ENCODE measurements around the gene GPR50.
A peak's percentile ranks its signal among the peaks of the same experiment; 100 is the strongest.

Gene GPR50

DNA sequence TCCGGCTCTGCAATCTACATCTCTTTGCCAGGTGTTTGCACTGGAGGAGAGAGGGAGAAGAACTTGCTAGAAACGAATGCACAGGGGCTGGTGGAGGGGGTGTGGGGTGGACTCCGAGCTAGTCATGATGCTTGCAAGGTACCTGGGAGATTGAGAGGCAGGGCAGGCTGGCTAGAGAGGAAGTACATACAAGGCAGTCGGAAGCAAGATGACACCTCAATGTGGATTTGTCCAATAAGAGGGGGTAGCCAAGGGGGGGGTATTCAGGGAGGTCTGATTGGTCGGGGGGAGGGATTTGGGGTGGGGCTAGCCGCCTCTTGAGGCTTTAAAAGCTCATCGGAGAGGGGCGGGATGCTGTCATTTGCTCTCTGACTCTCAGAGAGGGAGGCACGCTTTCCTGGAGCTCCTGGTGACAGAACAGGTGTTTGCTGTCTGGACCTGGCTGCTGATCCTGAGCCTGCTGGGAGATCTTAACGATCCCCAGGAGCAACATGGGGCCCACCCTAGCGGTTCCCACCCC, at the start of gene GPR50:
TSS of gene GPR50 (plus strand) at position 354 of the 520 bp plus-strand sequence. CDS start at position 492, 138 bp downstream.
- H3K27ac Mint-ChIP-seq: no peak within 1 kb of the TSS
- no peaks in the 10 kb centered on the region for H3K9me3 Mint-ChIP-seq
- no peak for DNase-seq (ENCODE audit: low spot score)
- H3K36me3 Mint-ChIP-seq (ENCODE audit: low read depth): no peaks in the 10 kb centered on the region
- peaks cover 60% of the 10 kb centered on the region for H3K27me3 Mint-ChIP-seq (ENCODE audit: low read depth)
- peaks cover 4% of the 10 kb centered on the region for H3K4me1 Mint-ChIP-seq (ENCODE audit: low read depth)
- H3K4me3 Mint-ChIP-seq: no peak within 1 kb of the TSS

DNA sequence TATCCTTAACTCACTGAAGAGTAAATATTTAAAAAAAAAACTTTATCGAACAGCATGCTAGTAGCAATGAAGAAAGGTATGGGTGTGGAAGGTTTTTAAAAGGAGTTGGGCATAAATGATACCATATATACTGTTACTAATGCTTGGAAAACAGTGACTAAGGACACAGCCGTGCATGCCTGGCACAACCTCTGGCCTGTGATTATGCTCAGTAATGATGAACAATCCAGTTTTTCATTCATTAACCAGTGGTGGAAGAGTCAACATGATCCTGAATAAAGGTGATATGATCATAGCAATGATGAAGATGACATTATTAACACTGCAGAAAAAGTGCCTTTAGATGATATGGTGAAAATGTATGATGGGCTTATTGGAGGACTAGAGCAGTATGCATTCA, 43.9 kb upstream of the GPR50 start:
- DNase-seq (ENCODE audit: low spot score): no peak
- Mint-ChIP-seq H3K36me3 (ENCODE audit: low read depth) (no peaks in the 10 kb centered on the region), H3K27ac (no peak overlapping the region), H3K27me3 (ENCODE audit: low read depth) (no peaks in the 10 kb centered on the region), H3K4me3 (no peak overlapping the region), H3K4me1 (ENCODE audit: low read depth) (no peaks in the 10 kb centered on the region), H3K9me3 (no peaks in the 10 kb centered on the region)

DNA sequence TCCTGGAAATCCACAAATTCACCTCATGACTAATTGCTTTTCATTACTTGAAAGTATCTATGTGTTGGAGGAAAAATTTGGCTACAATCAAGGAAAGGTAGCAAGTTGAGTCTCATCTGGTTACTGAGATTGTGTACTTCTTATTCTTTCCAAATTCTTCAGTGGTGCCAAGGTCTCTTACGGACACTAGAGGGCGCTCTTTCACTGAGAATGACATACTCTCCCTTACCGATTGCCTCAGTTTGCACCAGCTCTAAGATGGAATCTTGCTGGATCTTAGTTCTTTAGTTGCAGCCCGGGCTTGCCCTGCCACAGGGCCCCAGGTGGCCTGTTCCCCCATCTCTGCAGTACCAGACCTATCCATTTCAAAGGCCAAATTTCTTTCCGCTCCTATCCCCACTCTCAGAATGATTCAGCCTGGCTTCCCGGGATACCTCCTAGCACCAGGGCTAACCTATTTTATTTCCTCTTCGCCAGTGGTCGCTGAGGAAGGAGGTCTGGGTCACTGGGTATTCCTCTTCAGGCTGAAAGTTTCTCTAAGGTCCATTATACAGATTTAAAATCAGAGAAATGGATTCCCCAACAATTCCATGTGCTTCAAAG, 24.6 kb upstream of the GPR50 start:
- no peak overlapping the region for H3K27ac Mint-ChIP-seq
- DNase-seq (ENCODE audit: low spot score): peak; percentile 5
- H3K27me3 Mint-ChIP-seq (ENCODE audit: low read depth): peaks cover 7% of the 10 kb centered on the region
- H3K36me3 Mint-ChIP-seq (ENCODE audit: low read depth): no peaks in the 10 kb centered on the region
- H3K4me3 Mint-ChIP-seq: no peak overlapping the region
- no peaks in the 10 kb centered on the region for H3K4me1 Mint-ChIP-seq (ENCODE audit: low read depth)
- no peaks in the 10 kb centered on the region for H3K9me3 Mint-ChIP-seq

DNA sequence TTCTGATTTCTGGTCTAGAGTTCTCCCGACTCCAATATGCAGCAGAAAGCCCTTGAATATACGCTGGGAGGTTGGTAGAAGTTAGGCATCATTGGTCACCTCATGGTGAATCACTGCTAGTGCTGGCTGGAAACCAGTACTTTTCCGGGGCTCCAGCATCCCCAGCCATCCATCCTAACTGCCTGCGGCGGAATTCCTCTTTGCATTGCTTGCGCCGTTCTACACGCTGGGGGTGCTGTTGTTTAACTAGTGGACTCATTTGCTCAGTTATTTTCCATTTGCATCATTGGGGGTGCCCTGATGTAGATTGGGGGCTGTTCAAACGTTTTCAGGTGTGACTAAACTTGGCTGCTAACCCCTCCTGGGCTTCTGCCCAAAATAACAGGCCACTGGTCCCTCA, 23.3 kb upstream of the GPR50 start:
- Mint-ChIP-seq H3K27ac (no peak overlapping the region), H3K4me3 (no peak overlapping the region), H3K36me3 (ENCODE audit: low read depth) (no peaks in the 10 kb centered on the region), H3K9me3 (no peaks in the 10 kb centered on the region), H3K27me3 (ENCODE audit: low read depth) (peaks cover 3% of the 10 kb centered on the region), H3K4me1 (ENCODE audit: low read depth) (no peaks in the 10 kb centered on the region)
- DNase-seq (ENCODE audit: low spot score): no peak

DNA sequence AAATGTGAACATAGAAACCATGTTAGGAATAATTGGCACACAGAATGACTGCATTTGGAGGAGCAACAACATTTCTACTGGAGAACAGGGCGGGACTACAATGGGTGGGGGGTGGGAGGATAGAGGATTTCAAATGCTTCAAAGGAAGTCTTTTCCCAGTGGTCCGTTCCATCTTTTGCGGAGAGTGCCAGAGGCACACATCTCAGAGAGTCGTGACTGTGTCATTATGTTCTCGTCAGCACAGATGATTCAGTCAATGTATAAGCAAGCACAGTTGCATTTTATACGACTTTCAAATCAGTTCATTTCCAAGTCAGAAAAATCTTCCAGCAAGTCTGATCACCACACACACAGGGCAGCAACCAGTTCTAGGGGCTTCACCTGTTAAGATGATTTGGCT, 22.7 kb upstream of the GPR50 start:
- H3K36me3 Mint-ChIP-seq (ENCODE audit: low read depth): no peaks in the 10 kb centered on the region
- H3K4me1 Mint-ChIP-seq (ENCODE audit: low read depth): no peaks in the 10 kb centered on the region
- peaks cover 3% of the 10 kb centered on the region for H3K27me3 Mint-ChIP-seq (ENCODE audit: low read depth)
- no peak for DNase-seq (ENCODE audit: low spot score)
- H3K4me3 Mint-ChIP-seq: no peak overlapping the region
- H3K9me3 Mint-ChIP-seq: no peaks in the 10 kb centered on the region
- H3K27ac Mint-ChIP-seq: no peak overlapping the region

DNA sequence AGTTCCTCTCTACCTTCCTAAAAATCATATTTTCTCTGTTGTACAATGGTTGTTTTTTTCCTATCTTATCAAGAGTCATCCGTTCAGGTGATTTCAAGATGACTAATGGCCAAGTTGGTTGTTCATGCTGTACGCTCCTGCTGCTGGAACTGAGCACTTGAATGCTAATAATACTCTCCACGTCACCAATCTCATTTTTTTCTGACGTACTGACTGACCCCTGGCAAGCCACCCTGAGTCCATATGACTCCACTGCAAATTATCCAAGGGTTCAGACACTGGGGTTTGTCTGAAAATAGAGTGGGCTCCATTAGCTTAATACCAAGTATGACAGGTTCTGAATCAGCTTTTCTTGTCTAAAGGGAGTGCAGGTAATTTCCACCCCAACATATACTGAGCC, 21.1 kb upstream of the GPR50 start:
- Mint-ChIP-seq H3K4me3 (no peak overlapping the region), H3K27ac (no peak overlapping the region), H3K27me3 (ENCODE audit: low read depth) (peaks cover 1% of the 10 kb centered on the region), H3K9me3 (no peaks in the 10 kb centered on the region), H3K4me1 (ENCODE audit: low read depth) (no peaks in the 10 kb centered on the region), H3K36me3 (ENCODE audit: low read depth) (no peaks in the 10 kb centered on the region)
- DNase-seq (ENCODE audit: low spot score): no peak

DNA sequence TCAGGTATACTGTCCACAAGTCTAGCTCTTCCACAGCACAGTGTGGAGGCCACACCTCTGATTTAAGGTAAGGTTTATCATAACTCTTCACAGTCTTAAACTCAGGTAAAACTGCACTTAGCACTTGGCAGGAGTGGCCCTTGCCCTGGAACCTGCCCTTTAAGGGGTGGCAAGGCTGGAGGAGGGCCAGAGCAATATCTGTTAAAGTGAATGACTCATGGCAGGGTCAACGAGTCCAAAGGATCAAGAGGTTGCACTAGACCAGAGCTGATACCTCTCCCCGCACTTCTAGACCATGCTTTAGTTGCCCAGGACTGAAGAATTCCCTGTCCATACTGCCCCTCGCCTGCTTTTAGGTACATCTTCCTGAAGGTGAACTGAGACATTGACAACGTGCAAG, 14.7 kb upstream of the GPR50 start:
- no peaks in the 10 kb centered on the region for H3K4me1 Mint-ChIP-seq (ENCODE audit: low read depth)
- no peak overlapping the region for H3K27ac Mint-ChIP-seq
- H3K4me3 Mint-ChIP-seq: no peak overlapping the region
- H3K36me3 Mint-ChIP-seq (ENCODE audit: low read depth): no peaks in the 10 kb centered on the region
- no peaks in the 10 kb centered on the region for H3K9me3 Mint-ChIP-seq
- no peak for DNase-seq (ENCODE audit: low spot score)
- H3K27me3 Mint-ChIP-seq (ENCODE audit: low read depth): peaks cover 3% of the 10 kb centered on the region

DNA sequence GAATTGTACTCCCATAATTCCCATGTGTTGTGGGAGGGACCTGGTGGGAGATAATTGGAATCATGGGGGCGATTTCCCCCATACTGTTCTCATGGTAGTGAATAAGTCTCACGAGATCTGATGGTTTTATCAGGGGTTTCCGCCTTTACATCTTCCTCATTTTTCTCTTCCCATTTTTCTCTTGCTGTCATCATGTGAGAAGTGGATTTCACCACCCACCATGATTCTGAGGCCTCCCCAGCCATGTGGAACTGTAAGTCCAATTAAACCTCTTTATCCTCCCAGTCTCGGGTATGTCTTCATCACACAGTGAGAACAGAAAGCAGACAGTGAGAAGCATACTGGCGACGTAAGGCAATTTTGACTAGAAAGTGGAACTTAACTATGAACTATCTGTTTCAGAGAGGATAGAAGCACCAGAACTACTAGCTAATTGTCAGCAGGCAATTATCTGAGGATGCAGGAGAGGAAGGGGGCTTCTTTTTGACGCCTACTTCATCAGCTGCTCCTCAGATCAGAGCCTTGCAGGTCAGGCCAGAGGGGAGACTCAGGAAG, 8.5 kb upstream of the GPR50 start:
- no peak for DNase-seq (ENCODE audit: low spot score)
- H3K27me3 Mint-ChIP-seq (ENCODE audit: low read depth): peaks cover 3% of the 10 kb centered on the region
- no peaks in the 10 kb centered on the region for H3K4me1 Mint-ChIP-seq (ENCODE audit: low read depth)
- H3K9me3 Mint-ChIP-seq: no peaks in the 10 kb centered on the region
- no peak overlapping the region for H3K27ac Mint-ChIP-seq
- no peak overlapping the region for H3K4me3 Mint-ChIP-seq
- H3K36me3 Mint-ChIP-seq (ENCODE audit: low read depth): no peaks in the 10 kb centered on the region

DNA sequence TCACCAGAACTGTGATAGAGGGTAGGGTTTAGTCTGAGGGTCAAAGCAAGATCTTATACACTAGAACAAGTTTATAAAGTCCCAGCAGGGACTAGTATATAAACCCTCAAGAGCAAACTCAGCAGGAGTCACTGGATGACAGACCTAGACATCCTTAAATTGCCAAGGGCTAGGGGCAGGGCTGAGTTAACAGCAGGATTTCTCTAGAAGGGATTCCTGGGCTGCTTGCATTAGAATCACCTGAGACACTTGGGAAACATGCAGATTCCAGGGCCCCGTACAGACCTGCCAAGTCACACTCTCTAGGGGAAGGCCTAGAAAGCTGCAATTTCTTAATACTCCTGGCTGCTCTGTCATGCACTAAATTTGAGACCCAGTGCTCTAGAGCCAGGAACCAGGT, 6.6 kb upstream of the GPR50 start:
- no peaks in the 10 kb centered on the region for H3K4me1 Mint-ChIP-seq (ENCODE audit: low read depth)
- no peak for DNase-seq (ENCODE audit: low spot score)
- no peak overlapping the region for H3K27ac Mint-ChIP-seq
- H3K4me3 Mint-ChIP-seq: no peak overlapping the region
- H3K27me3 Mint-ChIP-seq (ENCODE audit: low read depth): peaks cover 16% of the 10 kb centered on the region
- H3K9me3 Mint-ChIP-seq: no peaks in the 10 kb centered on the region
- no peaks in the 10 kb centered on the region for H3K36me3 Mint-ChIP-seq (ENCODE audit: low read depth)

DNA sequence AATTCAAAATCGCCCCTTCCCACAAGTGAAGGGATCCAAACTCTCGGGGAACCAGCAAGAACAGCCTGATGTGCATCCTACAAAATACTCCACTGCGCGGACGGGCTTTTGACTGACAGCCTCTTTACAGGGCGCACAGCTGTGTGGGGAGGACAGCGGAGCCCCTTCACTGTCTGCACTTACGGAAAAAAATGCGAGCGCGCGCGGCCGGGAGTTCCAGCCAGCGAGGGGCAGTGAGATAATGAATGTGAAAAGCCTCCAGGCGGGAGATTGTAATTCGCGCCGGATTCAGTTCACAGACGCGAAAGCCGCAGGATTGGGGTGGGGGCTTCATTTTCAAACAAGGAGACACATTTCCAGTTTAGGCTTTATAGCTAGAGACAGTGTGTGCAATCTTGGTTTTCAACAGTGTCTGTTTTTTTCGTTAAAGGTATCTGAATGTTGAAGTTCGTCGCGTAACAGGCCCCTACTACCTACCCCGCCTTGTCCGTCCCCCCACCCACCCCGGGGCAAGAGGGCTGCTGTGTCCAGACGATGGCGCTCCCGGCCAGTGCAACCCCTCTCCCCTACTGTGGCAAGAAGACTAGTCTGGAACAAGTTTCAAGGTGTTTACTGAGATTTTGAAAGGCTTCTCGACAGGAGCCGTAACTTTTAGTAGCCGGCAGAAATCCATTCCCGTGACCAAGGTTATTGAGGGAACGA, 1.7 kb upstream of the GPR50 start:
- Mint-ChIP-seq H3K4me3 (no peak overlapping the region), H3K27me3 (ENCODE audit: low read depth) (peaks cover 48% of the 10 kb centered on the region), H3K9me3 (no peaks in the 10 kb centered on the region), H3K4me1 (ENCODE audit: low read depth) (peaks cover 4% of the 10 kb centered on the region), H3K27ac (no peak overlapping the region), H3K36me3 (ENCODE audit: low read depth) (no peaks in the 10 kb centered on the region)
- no peak for DNase-seq (ENCODE audit: low spot score)

DNA sequence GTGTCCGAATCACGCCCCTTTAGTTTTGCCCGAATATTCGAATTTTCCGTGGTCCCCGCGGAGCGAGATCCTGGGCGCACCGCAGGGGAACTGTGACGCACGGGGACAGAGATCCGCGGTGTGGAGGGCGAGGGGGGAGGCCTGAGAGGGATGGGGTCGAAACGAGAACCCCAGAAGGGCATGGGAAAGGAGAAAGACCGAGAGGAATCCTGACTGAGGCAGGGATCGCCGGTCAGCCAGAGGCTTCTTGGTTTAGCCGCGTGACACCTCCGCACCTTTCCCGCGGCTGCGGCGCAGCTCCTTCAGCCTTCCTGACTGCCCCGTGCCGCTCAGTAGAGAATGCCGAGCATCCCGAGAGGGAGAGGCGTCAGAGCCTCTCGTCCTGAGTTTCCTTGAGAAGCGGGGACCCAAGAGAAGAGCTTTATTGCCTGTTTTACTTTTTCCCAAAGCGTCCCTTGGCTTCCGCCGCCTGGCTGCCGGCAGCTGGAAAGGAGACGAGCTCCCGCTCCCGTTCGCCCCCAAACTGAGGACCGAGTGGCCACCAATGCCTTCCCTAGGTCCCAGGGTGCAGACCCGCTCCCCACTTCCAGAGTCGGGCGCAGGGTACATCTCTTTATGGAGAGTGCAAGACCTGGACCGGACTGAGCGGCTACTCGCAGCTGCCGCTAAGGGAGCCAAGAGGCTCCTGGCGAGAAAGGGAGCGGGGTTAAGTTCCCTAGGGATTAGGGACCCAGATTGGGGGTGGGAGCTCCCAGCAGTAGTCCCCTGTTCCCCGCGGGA, 911 bp upstream of the GPR50 start:
- no peaks in the 10 kb centered on the region for H3K9me3 Mint-ChIP-seq
- peaks cover 4% of the 10 kb centered on the region for H3K4me1 Mint-ChIP-seq (ENCODE audit: low read depth)
- peaks cover 54% of the 10 kb centered on the region for H3K27me3 Mint-ChIP-seq (ENCODE audit: low read depth)
- H3K36me3 Mint-ChIP-seq (ENCODE audit: low read depth): no peaks in the 10 kb centered on the region
- H3K27ac Mint-ChIP-seq: no peak overlapping the region
- no peak overlapping the region for H3K4me3 Mint-ChIP-seq
- no peak for DNase-seq (ENCODE audit: low spot score)

DNA sequence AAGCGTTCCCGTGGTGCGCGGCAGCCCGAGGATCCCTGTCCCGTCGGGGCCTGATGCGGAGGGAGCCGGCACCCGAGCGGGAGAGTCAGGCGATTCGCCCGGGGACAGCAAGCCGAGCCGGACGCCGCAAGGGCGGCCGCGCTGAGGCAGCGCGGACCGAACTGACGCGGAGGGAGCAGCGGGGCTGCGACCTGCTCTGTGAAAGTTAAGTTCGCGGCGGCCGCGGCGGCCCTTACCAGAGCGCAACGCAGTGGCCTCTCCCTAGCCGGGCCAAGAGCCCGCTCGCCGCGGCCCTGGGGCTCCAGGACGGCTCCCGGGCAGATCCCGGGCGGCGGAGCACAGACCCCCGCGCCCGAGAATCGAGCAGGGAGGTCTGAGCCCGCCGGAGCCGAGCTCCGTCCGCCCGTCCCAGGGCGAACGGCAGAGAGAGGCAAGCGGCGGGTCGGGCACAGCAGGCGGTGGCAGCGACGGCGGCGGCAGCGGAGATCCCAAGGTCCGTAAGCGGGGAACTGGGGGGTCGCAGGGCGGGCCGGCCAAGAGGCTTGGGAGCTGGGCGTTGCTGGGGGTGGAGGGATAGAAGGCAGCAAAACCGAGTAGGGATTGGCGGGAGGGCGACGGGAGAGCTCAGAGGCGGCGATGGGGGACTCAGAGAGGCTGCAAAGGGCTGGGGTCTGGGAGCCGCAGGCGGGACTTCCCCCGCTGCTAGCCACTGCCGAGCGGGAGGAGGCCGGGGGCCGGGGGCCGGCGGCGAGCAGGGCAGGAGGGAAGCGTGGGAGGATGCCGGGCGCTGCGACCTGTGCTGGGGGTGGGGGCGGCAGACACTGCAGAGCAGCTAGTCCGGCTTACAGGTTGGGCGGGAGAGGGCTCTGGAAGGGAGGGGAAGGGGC, 1.0 kb downstream of the GPR50 start:
- Mint-ChIP-seq H3K27me3 (ENCODE audit: low read depth) (peaks cover 66% of the 10 kb centered on the region), H3K4me3 (no peak overlapping the region), H3K9me3 (no peaks in the 10 kb centered on the region), H3K27ac (no peak overlapping the region), H3K36me3 (ENCODE audit: low read depth) (no peaks in the 10 kb centered on the region), H3K4me1 (ENCODE audit: low read depth) (peaks cover 4% of the 10 kb centered on the region)
- no peak for DNase-seq (ENCODE audit: low spot score)

DNA sequence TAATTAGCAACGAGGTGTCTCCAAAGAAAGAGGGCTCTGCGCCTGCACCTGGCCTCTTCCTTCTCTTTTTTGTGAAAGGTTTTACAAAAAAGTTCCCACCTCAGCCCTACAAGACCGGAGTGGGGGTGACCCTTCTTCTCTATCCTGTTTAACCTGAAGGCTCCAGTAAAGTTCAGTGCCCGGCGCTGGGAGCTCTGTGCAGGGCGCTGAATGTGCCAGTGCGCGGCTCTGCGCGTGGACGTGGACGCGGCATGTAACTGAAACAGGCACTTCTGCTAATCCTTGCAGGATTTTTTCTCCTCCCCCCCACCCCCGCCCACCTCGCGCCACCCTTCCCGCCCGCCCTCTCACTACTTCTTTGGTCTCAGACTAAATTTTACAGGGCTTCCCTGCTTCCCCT, 2.4 kb downstream of the GPR50 start:
- H3K4me3 Mint-ChIP-seq: no peak overlapping the region
- H3K27me3 Mint-ChIP-seq (ENCODE audit: low read depth): peaks cover 75% of the 10 kb centered on the region
- H3K27ac Mint-ChIP-seq: no peak overlapping the region
- DNase-seq (ENCODE audit: low spot score): no peak
- H3K36me3 Mint-ChIP-seq (ENCODE audit: low read depth): no peaks in the 10 kb centered on the region
- peaks cover 4% of the 10 kb centered on the region for H3K4me1 Mint-ChIP-seq (ENCODE audit: low read depth)
- H3K9me3 Mint-ChIP-seq: no peaks in the 10 kb centered on the region

Data from T-helper 2 cell treated with Interferon-gamma antibody and Interleukin-4, amounts not matched to agents 5 μg/mL and 100 μg/mL, for 36 hours (primary cell).